NCI-H460 (cell line): ENCODE measurements around the gene MYT1. TPM values are rescaled to one million over a fixed set of nuclear protein-coding genes. Genes with fewer than 3 reads are reported as not detected.
A peak's percentile ranks its signal among the peaks of the same experiment; 100 is the strongest.

Experiments used
- DNase-seq: peaks from one replicate; pipeline ENCODE4 v3.0.0-alpha.2; 2016; ENCODE audit warnings: low read depth; ENCODE audit errors: extremely low read depth
- total RNA-seq: library from RNA; depleted of rRNA; stranded (reverse); fragments of >200 nt; shearing (Covaris generic); gene quantifications from 2 replicates; pipeline ENCODE4 v1.2.3, GENCODE V29; 2014

The MYT1 gene
- total RNA-seq, 1 experiment from 2014 or later = not detected

DNA sequence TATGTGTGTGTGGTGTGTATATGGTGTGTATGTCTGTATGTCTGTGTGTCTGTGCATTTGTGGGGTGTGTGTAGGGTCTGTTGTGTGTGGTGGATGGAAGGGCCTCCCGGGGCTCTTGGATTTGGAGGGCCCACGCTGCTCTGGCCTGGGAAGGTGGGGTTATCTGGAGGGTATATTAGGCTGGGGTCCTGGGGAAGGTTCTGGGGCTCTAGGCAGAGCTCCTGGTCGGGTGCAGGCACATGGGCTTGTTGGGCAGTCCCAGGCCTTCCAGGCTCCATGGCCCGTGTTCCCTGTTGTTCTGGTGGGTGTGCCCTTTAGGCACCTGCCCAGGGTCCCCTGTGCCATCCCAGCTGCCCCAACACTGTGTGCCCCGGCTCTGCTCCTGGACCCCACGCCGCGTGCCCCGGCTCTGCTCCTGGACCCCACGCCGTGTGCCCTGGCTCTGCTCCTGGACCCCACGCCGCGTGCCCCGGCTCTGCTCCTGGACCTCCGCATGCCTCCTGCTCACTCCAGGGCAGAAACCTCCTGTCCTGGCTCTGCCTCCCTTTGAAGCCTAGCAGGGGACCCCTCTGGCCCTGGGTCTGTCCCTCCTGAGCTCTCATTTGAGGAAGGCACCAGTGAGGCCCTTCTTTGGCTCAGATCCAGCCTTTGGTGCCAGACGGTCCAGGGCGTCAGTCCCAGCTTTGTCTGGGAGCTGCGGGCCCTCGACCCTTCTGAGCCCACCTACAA lies 10.2 kb upstream of the MYT1 start:
- no peak for DNase-seq

DNA sequence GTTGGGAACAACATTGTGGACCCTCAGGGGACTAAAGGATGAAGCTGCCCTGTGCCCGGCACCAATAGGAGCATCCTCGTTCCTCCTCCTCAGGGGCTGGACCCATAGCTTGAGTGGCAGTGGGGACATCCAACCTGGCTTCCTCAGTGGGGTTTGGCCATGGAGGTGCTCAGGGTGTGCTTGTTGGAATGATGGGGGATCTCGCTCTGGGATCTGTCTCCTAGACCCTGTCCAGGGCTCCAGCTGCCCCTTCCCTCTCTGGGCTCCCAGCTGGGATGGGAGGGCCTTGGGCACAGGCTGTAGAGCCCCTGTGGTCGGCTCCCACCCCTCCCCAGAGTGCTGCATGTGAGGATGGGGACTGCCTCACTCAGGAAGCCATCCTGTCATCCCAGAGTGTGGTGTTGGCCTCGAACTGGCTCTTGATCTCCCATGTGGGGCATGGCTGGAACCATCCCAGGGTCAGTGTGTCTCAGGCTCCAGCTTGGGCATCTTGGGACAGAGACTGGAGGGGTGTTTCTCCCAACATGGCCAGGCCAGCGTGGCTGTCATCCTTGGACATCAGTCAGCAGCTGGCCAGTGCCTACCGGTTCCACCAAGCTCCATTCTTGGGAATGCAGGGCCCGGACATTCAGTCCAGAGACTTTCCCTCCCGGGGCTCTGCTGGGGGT lies 9.5 kb upstream of the MYT1 start:
- no peak for DNase-seq

DNA sequence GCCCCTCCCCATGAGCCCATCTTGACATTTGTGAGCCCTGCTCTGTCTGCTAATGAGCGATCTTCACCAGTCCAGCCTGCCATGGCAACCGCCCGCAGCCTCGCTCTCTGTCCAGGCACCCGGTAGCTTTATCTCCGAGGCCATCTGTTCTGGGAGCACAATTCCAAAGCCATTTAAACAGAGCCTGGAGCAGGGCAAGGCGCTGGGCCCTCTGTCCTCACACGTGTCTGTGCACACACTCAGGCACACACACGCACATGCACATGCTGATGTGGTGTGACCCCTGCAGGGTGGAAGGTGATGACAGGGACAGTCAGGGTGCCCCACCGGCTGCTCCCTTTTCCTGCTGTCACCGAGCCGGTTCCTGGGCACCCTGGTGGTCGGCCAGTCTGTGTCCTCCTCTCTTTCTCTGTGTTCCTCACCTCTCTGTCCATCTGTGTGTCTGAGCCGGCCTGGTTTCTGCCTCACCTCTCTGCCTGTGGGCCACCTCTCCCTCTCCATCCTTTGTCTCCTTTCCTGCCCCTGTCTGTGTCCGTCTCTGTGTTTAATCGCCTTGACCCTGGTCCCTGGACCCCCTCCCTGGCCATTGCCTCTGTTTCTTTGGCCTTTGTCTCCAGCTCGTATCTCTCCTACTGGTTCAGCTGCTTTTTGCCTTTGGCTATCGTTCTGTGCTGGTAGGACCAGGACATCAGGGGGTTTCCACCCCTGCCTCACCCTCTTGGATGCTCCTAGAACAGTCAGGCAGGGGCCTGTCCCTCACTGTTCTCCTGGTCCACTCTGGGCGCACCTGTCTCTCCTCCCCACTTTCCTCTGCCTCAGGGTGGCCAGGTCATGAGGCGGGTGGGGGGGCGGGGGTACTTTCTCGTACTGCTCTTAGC lies 8.8 kb upstream of the MYT1 start:
- no peak for DNase-seq

DNA sequence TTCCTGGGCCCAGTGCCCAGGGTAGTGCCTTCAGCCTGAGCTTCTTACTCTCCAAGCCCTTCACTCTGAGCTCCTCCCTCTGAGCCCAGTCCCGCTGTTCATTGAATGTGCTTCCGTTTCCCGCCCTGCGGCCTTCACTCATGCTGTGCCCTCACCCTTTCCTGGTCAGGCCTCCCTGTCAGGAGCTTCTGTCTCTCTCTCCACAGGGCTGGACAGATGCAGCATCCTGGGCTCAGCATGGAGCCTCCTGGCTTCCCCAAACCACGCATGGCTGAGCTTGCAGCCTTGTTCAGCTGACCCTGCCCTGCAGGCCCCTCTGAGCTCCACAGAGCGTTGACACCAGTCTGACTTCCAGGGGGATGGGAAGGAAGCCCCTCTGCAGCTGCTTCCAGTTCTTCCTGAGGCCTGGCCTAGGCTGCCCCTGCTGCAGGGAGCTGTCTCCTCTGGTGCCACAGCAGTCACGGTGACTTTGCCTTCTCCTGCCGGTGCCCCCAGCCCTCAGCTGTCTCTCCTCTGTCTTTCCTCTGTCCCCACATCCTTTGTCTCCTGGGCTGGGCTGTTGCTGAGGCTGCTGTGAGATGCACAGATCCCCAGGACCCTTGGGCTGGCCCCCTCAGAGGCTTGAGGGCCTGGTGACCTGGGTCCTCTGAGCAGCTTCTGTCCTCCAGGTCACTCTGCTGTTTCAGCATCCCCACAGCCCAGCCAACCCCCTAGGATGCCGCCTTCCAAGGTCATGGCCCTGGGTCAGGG lies 7.9 kb upstream of the MYT1 start:
- DNase-seq = no peak

DNA sequence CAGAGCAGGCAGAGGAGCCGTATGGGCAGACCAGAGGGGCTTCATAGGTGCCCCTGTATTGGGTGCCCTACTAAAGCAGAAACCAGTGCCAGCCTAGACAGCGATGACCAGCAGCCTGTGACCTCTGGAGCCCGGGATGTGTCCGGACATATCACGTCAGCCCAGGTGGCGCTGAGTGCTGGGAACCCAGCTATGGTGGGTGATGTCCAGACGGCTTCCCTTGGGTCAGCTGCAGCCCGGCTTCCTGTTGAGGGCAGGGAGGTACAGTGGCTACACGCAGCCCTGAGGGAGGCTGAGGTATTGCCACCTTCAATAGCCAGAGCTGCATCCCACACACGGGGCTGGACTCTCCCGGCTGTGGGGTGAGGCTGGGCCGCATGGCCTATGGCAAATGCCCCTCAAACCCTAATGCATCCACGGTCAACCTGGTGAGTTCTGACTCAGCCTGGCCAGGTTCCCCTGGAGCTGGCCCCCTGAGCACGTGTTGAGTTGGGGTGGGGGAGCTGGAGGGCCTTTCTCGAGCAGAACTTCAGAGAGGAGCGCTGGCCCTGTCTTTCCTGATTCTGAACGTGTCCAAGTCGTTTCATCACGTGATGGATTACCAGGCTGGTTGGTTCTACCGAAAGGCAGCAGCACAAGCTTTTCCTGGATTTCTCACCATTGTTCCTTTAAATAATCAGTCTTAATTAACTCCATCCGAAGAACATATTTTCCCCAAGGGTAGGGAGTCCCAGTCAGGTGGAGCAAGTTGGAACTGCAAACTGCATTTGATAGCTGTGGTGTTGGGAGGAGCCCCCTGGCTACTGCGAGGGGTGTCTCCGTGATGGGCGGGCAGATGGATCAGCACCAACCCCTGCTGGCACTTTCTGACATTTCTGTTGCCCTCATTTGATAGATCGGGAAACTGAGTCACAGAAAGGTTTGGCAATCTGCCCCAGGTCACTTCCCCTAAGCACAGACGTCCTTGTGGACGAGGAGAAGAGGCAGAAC lies 7.1 kb upstream of the MYT1 start:
- no peak for DNase-seq

DNA sequence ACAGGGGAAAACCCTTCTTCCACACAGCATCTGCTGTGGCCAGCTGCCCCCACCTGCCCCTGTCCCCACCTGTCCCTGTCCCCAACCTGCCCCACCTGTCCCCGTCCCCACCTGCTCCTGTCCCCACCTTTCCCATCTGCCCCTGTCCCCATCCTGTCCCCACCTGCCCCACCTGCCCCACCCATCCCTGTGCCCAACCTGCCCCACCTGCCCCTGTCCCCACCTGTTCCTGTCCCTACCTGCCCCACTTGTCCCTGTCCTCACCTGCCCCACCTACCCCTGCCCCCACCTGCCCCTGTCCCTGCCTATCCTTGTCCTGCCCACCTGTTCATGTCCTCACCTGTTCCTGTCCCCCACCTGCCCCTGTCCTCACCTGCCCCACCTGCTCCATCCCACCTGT lies 6.4 kb upstream of the MYT1 start:
- no peak for DNase-seq

DNA sequence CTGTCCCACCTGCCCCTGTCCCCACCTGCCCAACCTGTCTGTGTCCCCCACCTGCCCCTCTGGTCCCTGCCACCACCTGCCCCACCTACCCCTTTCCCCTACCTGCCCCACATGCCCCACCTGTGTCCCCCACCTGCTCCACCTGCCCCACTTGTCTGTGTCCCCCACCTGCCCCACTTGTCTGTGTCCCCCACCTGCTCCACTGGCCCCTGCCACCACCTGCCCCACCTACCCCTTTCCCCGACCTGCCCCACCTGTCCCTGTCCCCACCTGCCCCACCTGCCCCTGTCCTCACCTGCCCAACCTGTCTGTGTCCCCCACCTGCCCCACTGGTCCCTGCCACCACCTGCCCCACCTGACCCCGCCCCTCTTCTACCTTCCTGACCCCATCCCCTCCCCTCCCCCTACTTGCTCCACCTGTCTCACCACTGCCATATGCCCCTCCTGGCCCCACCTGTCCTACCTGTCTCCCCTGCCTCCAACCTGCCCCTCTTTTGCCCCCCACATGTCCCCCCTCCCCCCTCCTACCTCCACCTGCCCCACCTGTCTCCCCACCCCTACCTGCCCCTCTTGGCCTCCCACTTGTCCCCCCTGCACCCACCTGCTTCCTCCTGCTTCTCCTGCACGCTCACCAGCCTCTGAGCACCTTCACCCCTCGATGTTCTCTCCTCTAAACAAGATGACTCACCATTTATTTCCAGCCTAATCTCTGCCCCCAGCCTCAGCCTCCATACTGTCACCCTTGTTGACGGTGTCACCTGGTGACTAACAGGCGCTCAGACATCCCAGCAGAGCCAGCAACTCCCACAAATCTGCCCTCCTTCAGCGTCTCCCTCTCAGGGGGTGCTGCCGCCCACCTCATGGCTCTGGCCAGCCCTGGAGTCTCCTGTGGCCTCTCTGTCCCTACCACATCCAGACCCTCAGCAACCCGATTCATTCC lies 5.6 kb upstream of the MYT1 start:
- DNase-seq = no peak

DNA sequence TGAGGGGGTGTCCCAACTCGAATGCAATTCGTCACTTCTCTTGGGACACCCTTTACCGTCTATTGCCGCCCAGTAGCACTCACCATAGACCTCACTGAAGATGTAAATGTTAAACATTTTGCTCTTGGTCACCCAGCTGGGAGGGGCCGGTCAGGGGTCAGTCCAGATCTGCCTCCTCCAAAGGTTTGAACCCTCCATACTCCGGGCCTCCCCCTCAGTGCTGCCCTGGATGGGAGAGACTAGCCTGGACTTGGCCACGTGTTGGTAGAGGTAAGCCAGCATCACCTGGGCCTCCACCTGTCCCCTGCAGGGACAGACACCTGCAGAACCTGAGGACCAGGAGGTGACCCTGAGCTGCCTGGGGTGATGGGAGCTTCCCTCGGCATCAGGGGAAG lies 5.0 kb upstream of the MYT1 start:
- no peak for DNase-seq

DNA sequence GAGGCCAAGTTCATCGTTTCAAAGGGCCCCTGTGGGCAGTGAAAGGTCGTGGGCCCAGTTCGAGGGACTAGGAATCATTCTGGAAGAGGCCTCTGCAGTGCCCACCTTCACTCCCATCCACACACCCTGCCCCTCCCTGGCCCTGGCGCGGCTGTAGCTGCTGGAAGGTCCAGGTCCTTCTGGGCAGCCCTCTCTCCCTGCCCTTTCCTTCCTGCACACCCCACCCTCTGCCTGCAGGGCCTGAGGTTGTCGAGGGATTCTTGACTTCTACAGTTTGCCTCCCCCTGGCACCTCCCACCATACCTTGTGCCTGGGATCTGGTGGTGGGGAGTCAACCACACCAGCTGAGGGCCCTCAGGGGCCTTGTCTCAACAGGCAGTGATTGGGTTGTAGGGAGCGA lies 4.5 kb upstream of the MYT1 start:
- DNase-seq = no peak

DNA sequence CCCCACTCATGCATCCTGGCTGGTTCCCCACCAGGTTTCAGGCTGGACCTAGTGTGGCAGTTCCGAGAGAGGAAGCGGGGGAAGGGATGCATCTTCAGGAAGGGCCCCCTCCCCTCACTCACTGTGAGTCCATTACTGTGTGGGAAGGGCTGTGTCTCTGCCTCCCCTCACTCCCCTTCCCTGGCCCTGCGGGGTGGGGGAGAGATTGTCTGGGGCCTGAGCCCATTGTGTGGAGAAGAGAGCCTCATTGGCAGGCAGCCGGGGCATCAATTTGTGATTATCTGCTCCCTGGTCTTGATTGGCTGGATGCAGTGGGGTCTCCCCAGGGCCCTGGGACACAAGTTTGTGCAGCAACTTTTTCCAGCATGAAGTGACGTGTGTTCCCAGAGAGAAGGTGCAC lies 4.1 kb upstream of the MYT1 start:
- no peak for DNase-seq

DNA sequence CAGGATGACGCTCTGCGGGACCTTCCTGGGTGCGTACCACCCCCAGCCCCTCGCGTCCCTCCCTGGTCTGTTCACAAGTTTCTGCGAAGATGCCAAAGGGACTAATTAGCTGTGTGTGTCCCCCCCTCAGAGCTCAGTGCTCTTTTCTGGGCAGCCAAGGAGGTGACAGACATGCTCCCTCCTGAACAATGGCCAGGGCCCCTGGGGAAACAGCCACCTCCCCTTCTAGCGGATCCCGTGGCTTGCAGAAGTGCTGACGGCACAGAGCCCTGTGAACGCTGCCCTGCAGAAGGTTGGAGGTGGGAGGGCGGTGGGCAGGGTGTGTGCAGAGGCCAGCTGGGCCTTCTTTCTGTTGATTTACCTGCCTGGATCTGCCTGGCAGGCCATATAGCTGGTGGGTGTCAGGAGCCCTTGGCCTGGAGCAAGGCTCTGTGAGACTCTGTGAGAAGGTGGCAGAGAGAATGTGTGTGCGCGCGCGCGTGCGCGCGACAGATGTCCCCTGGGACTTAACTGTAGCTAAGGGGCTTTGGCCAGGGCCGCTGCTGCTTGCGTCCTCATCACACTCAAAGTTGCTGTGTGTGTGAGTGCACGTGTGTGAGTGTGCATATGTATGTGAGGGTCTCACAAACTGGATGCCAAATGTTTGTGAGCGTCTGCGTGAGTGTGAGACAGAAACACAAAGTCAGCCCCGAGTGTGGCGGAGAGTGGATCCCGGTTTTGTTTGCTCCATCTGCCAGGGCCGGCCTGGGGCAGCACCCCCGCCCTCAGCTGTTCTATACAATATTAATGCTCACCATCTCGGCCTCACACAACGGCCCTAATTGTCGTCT lies 3.5 kb upstream of the MYT1 start:
- no peak for DNase-seq

DNA sequence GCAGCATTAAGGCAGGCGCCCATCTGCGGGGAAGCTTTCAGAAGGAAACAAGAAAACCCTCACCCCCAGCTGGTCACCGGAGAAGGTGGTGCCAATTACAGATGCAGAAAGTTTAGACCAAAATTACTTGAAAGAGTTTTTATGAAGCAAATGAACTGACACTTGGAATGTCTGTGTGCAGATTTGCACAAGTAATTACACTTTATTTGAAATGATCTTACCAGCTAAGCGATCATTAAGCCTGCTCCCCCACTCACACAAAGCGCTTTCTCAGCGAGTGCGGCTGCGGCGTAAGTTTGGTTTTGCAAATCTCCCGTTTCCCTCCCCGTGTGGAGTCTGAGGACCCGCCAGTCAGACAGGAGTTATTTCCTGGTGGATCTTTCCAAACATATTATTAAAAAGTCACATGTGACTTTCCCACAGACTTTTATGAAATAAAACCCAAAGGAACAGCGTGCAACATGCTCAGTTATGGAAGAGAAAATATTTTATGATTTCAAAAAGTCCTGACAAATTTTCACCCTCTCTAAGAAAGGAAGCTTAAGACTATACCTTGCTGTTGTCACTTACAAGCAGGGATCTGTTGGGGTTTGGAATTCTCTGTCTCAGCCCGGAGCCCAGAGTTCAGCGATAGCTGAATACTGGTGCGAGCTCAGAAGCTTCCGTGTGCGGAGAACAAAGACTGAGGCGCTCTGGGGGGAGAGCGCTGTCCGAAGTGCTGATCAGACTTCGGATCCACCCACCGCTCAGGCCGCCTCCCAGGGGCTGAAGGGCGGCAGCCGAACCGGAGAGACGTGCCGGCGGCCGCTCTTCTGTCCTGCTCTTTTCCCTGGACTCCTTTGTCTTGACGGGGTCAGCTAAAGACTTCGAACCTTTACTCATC lies 2.7 kb upstream of the MYT1 start:
- DNase-seq = peak; percentile 53

DNA sequence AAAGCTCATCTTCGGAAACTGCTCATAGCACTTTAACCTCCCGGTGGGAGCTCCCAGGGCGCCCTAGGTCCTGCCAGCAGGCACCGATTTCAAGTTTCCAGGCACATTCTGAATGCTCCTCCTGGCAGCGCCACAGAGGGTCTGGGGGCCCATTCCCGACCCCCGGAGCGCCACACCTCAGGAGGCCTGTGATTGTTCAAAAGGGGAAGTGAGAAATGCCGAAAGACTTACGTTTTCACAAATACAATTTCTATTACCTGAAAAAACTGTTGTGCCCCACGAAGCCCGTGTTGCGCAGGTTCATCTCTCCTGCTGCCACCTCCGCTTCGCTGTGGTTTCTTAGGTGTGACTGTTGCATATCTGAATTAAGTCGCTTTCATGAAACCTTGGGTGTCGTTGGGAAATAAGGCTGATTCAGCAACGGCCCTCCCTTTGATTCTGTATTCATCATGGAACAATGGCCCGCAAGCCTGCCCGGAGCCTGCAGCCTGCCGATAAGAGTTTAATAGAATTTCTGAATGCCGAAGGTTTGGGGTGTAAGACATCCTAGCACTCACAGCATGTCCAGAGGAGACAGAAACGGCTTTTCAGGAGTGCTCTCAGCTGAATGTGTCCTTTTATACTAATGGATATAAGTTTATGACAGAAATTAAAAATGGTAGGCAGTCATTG lies 1.9 kb upstream of the MYT1 start:
- DNase-seq = no peak

DNA sequence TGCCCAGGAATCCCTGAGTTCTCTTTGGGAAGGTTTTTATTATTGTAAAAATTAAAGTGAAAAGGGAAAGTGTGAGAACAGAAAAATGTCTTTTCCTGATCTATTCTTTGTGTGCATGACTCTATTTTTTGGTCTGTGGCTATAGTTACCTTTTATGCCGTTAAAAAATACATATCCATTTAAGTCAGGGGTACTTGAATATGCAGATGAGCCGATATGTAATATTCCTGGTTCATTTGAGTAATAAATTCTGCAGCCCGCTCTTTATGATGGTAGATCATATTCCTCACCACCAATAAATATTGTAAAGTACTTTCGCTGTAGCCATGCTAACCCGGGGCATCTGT lies 503 bp upstream of the MYT1 start:
- DNase-seq = no peak

DNA sequence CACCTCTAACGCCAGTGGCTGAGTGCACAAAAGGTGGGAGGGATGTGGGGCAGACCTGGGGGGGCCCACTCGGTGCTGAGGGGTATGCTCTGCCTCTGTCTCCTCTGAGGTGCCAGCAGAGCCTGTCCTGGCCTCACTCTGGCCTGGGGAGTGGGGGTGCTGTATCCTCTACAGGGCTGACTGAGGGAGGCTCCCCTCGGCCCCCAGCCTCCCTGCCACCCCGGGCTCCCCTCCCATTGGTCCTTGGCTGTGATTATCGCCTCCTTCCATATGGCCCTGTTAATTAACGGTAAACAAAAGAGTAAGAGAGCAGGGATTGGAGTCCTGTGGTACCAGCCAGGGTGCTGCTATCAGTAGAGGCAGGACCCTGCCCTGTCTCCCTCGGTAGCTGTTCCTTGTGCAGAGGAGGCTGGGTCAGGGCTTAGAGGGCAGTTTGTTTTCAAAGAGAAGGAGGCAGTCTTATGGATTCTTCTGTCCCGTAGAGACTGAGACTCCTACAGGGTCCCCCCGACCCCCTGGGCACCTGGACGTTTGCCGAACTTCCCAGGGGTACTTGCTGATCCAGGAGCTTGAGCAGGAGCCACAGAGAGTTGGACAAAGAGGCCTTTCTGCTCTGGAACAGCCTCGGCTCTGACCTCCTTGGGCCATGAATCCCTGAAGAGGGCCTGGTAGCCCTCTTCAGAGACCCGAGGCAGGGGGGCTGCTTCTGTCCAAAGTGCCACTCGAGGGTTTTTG lies 1.8 kb downstream of the MYT1 start:
- no peak for DNase-seq
